HG02943 (cell line): ENCODE results near the gene TRIM44.
"Not testable (repeated sequence)": the region's sequence is repeated elsewhere in the genome, so short reads cannot be mapped to it uniquely, and the experiment has no call there.

Experiments used
- ATAC-seq: cut with Tn5 transposase; IDR thresholded peaks from one replicate; pipeline ENCODE4 v1.9.1; 2021; ENCODE audit warnings: mild to moderate bottlenecking, low read depth, moderate library complexity; ENCODE audit not compliant: unreplicated experiment

Gene TRIM44

GRCh38 chr11:35631891-35632290, 30.7 kb upstream of the TRIM44 start:
- no peak for ATAC-seq

DNA sequence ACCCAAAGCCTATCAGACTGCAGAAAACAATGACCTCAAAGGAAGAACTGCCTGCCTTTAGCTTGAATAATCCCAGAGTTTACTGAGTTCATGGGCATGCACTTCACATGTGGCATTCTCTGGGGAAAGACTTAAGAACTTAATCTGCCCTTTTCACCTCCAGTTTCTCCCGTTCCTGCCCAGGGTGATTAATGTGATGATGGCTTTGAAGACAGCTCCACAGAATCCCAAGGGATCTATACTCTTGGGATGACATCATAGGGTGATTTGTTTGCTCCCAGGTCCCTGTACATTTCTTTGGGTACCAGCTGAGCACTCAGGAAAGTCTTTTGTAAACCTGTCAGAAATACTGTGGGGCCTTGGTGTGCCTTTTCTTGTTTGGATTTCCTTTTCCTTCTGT, 30.3 kb upstream of the TRIM44 start:
- no peak for ATAC-seq

- no peak for ATAC-seq
Observed at GRCh38 chr11:35633827-35634423, 28.6 kb upstream of the TRIM44 start.

DNA sequence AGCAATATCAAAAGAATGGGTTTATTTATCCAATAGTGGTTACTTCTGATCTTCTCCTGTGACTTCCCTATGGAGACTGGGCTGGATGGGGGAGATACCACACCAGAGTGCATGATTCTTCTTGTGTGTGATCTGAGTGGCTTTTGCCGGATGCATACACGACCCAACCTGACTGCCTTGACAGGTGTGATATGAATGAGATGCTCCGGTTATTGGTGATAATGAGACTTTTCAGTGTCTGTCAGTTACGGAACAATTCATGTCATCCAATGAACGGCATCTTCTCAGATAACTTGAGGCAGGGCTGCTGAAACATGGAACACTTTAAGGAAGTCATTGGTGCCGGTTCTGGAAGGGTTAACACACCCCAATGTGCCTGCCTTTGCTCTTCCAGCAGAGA, 26.6 kb upstream of the TRIM44 start:
- no peak for ATAC-seq

GRCh38 chr11:35639591-35640179, 22.9 kb upstream of the TRIM44 start:
- no peak for ATAC-seq

- no peak for ATAC-seq
Observed at GRCh38 chr11:35641171-35641897, 21.2 kb upstream of the TRIM44 start.

DNA sequence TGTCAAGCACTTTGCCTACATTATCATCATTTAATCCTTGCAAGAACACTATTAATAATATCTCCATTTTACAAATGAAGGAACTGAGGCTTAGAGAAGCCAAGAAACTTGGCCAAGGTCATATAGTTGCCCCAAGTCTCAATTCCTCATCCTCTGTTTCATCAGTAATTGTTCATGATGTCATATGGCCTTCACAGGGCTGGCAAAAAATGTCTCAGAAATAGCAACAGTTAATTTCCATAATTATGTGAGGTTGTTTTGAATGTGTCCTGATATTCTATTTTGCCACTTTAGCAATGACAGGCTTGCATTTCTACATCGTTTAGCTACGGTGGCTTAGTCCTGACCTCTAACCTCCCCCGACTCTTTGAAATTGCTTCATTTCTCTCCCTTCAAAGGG, 20.6 kb upstream of the TRIM44 start:
- no peak for ATAC-seq

GRCh38 chr11:35647421-35648093, 15.0 kb upstream of the TRIM44 start:
- no peak for ATAC-seq

GRCh38 chr11:35650006-35650405, 12.6 kb upstream of the TRIM44 start:
- no peak for ATAC-seq

- no peak for ATAC-seq
Observed at GRCh38 chr11:35650467-35650866, 12.1 kb upstream of the TRIM44 start.

- no peak for ATAC-seq
Observed at GRCh38 chr11:35651263-35651662, 11.3 kb upstream of the TRIM44 start.

DNA sequence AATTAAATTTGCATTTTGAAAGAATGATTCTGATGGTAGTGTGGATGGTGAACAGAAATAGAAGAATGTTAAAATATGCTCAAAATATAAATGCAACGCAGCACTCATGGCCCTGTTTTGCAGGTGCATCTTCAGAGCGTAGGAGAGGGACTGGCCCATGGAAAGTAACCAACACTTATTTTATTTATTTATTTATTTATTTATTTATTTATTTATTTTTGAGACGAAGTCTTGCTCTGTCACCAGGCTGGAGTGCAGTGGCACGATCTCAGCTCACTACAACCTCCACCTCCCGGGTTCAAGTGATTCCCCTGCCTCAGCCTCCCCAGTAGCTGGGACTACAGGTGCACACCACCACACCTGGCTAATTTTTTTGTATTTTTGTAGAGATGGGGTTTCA, 9.8 kb upstream of the TRIM44 start:
- ATAC-seq: not testable (repeated sequence)

DNA sequence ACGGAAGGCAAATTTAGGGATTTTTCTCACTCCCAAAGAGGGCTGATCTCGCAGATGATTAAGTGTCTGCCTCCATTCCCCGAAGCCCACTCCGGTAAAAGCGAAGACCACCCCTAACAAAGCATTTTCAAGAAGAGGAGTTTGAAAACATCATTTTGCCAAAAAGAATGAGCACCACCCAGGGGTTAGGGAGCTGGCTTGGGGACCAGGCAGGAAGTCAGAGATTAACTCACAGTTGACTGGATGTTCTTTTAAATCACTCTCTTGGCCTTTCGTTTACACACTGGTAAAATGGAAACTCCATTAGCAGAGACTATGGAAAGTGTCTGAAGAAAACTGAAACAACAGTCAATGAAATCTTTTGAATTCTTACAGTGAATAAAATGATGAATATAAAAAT, 7.9 kb upstream of the TRIM44 start:
- no peak for ATAC-seq

GRCh38 chr11:35655254-35655653, 7.3 kb upstream of the TRIM44 start:
- no peak for ATAC-seq

DNA sequence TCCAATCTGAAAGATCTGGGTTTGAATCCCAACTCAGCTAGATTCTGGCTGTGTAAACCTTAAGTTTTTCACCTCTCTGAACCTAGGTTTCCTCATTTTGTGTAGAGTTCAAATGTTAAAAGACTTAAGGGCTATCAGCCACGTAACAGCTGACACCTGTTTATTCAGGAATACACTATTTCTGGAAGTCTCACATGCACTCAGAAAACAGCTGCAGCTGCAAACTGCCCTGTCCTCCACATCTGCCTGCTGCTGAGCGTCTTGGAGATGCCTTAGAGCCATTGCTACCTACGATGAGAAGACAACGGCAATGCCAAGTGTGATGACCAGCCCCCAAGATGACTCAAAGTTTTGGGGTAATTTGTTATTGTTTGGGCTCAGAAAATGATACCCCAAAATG, 6.7 kb upstream of the TRIM44 start:
- no peak for ATAC-seq

- no peak for ATAC-seq
Observed at GRCh38 chr11:35658020-35658948, 4.3 kb upstream of the TRIM44 start.

GRCh38 chr11:35661534-35661933, 1.0 kb upstream of the TRIM44 start:
- ATAC-seq: no peak

DNA sequence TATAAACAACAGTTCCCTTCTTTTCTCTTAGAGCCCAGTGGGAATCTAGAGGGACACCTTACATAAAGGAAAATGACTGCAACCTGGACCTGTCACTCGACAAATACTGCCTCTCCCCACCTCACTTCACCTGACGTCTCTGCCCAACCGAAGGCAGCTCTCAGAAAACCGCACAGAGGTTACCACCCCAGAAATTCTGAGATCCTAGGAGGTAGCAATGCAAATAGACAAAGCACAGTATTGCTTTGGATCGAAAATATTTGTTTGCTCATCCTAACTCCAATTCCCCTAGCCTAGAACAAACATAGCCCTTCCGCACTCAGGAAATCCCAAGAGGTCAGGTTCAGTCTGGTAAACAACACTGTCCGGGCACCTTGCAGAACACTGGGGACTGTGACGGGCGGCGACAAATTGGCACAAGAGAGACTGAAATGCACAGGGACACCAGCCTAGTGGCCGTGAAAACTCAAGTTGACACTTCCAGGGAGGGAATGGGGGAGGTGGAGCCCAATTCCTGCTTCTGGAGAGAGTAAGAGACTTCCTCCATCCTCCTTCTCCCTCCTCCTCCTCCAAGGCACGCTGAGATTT, 420 bp upstream of the TRIM44 start:
- ATAC-seq: peak; percentile 61

- no peak for ATAC-seq
Observed at GRCh38 chr11:35663408-35663702, 780 bp downstream of the TRIM44 start.

- ATAC-seq: no peak
Observed at GRCh38 chr11:35664977-35665441, 2.4 kb downstream of the TRIM44 start.
